Activated CD4-positive, alpha-beta T cell treated with anti-CD3 and anti-CD28 coated beads, Interleukin-2, Interleukin-6, amounts not matched to agents 100 ng/mL and 50 ng/mL, durations not matched to agents 16 hours and 8 hours (primary cell): ENCODE measurements around the gene UGT1A9.

Experiments used
- DNase-seq: peaks from one replicate; pipeline ENCODE4 v3.0.0-alpha.2; 2020

Gene UGT1A9

GRCh38 chr2:233764264-233764663 lies 92.6 kb downstream of the UGT1A9 start:
- no peak for DNase-seq

DNA sequence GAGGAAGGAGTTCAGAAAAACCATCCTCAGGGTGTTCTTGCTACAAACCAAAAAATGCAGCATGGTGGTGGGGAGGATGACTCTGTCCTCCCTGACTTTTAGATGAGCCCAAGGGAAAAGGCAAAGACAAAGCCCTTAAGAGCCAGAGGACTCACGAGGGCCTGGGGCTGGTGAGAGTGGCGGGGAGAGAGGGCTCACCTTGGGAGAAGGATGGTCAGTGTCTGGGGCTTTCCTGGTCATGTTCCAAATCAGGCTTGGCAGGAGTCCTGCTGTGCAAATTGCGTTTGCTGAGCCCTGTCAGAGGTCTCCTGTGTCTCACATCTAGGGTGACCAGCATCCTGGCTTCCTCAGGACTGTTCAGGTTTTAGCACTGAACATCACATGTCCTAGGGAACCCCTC lies 93.1 kb downstream of the UGT1A9 start:
- DNase-seq: no peak

- DNase-seq: no peak
Observed at GRCh38 chr2:233766416-233766815, 94.7 kb downstream of the UGT1A9 start.

GRCh38 chr2:233768076-233768475 lies 96.4 kb downstream of the UGT1A9 start:
- no peak for DNase-seq

GRCh38 chr2:233769260-233769659 lies 97.6 kb downstream of the UGT1A9 start:
- no peak for DNase-seq

DNA sequence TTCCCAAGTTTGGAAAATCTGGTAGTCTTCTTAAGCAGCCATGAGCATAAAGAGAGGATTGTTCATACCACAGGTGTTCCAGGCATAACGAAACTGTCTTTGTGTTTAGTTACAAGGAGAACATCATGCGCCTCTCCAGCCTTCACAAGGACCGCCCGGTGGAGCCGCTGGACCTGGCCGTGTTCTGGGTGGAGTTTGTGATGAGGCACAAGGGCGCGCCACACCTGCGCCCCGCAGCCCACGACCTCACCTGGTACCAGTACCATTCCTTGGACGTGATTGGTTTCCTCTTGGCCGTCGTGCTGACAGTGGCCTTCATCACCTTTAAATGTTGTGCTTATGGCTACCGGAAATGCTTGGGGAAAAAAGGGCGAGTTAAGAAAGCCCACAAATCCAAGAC lies 100.5 kb downstream of the UGT1A9 start:
- DNase-seq: no peak

DNA sequence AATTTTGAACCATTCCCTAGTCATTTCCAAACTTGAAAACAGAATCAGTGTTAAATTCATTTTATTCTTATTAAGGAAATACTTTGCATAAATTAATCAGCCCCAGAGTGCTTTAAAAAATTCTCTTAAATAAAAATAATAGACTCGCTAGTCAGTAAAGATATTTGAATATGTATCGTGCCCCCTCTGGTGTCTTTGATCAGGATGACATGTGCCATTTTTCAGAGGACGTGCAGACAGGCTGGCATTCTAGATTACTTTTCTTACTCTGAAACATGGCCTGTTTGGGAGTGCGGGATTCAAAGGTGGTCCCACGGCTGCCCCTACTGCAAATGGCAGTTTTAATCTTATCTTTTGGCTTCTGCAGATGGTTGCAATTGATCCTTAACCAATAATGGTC lies 100.9 kb downstream of the UGT1A9 start:
- DNase-seq: no peak

GRCh38 chr2:233773854-233774253 lies 102.2 kb downstream of the UGT1A9 start:
- no peak for DNase-seq

DNA sequence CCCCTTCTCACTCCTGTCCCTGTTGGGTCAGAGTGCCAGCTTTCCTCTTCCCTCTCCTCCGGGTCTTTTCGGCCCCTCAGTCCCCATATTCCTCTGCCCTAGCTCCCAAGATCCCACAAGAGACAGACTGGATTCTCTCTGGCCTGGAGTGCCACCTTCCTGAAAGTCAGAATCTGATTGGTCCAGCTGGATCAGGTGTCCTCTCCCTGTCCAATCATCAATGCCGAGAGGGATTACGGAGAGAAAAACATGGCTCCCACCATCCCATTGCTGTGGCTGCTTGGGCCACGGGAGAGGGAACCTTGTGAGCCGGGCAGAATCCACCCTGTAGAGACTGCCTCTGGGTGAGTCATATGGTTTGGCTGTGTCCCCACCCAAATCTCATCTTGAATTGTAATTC lies 103.7 kb downstream of the UGT1A9 start:
- DNase-seq: no peak

DNA sequence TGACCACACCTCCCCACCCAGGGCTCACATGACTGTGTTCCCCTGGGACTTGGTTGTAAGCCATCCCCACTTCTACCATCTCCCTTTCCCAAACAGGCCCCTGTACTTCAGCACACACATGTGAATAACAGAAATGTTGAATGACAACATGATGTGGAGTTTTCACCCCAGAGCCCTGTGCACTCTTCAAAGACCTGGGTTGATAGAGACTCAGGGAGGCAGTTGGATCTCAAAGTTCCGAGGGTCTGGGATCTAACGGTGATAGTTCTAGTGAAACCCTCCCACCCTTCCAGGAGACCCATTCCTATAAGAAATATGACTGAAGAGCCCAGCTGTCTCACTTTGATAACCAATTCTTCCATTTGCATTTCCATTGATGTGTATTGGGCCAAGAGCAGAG lies 106.3 kb downstream of the UGT1A9 start, which contains the start of gene MROH2A:
TSS of gene MROH2A (plus strand) at position 301 of the 400 bp plus-strand sequence. CDS start 1,029 bp downstream, outside the sequence.
- no peak for DNase-seq

DNA sequence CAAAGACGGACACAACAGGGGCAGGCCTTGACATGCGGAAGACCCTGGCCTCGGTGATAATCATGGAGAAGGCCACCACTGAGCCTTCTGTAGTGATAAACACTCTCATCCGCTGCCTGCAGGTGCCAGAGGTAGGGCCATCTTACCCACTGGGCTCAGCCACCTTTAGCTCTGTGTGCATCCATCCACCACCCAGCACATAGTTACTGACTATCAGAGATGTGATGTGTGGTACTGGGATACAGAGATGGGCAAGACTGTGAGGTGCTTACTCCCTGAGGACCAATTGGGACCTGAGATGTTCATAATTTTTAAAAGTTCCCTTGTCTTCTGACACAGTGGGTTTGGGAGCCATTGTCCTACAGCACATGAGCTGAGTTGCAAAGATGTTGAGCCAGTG lies 108.0 kb downstream of the UGT1A9 start:
- DNase-seq: no peak

GRCh38 chr2:233780771-233781170 lies 109.1 kb downstream of the UGT1A9 start:
- DNase-seq: no peak

DNA sequence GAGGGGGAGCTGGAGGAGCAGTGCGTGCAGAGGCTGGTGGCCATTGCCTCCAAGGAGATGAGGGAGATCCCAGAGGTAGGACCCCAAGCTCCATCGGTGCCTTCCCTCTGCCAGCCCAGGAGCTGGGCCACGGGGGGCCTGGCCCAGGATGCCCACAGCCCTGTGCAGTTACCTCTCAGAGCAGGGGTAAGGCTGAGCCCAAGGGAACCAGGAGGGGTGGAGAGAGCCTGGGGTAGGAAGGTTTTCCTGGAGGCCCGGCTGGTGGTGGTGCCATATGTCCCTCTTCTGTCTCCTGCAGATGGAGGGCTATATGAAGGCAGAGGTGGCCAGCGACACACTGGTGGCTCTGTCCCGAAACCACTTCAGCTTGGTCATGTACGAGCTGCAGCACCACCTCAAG lies 117.9 kb downstream of the UGT1A9 start:
- no peak for DNase-seq

- DNase-seq: no peak
Observed at GRCh38 chr2:233791151-233791882, 119.6 kb downstream of the UGT1A9 start.

DNA sequence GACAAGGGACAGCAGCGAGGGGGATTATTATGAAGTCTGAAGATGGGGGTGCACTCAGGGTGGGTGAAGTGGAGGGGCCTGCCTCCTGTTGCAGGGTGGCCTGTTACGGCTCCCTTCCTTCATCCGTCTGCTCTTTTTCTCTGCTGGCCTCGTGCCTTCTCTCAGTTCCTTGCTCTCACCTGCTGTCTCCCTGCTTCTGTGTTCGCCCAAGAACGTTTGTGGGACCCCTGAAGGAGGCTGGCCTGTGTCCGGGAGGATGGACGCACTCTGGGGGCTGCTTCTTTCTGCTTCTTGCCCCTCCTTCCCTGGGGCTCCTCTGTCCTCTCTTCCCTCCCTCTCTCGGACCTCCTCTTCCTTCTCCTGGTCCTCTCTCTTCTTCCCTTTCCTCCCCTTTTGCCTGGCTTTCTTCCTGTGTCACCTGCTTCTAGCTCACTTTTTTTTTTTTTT lies 120.2 kb downstream of the UGT1A9 start:
- no peak for DNase-seq

DNA sequence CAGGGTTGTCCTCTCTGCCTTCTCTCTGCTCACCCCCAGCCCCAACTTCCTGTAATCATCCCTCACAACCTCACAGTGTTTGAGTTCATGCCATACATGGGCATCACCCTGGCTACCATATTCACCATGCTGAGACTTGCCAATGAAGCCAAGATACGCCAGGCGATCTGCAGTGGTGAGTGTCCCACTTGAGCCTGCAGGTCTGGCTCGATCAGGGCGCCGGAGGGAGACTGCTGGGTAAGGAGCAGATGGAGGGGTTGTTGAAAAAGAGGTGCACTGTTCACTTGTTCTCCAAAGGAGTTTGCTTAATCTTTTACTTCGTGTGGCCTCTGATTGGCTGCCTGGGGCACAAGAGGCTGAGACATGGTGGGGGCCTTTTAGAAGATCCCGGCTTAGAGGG lies 121.0 kb downstream of the UGT1A9 start:
- no peak for DNase-seq

- DNase-seq: no peak
Observed at GRCh38 chr2:233793465-233794127, 121.9 kb downstream of the UGT1A9 start.

DNA sequence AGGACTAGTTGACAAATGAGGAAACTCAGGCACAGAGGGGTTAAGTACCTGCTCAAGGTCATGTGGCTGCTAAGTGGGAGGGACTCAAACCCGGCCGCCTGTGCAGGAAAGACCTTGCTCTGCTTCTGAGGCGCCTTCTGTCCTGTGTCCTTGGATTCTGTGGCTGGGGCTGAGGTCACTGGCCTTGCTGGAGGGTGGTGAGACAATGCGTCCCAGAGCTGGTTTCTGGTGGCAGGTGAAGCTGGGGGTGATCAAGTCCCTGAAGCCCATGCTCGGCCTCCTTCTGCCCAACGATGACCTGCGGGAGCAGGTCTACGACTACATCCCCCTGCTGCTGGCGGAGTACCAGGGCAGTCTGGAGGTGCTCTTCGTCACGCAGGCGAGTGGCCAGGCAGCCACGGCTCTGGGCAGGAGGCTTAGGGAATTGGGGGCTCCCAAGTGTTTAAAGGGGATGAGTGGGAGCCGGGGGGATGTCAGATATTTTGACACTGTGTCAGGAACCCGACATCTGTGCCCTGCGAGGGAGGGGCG lies 122.5 kb downstream of the UGT1A9 start:
- no peak for DNase-seq

DNA sequence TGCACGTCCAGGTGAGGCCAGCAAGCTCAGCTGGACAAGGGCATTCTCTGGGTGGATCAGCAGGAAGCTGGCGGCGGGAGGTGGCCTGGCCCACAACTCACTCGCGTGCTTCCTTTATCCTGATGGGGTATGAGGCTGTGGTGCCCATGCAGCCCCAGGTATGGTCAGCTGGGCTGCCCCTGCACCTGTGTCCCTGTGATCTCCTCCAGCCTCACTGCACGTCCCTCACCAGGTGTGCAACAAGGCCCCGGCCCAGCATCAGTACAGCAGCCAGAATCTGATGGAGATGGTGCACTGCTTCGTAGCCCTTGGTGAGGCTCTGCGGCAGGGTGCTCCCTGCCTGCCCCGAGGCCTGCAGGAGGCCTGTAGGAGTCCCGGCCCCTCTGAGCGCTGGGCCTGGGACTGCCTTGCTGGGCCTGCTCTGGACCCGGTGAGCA lies 124.1 kb downstream of the UGT1A9 start:
- DNase-seq: no peak

DNA sequence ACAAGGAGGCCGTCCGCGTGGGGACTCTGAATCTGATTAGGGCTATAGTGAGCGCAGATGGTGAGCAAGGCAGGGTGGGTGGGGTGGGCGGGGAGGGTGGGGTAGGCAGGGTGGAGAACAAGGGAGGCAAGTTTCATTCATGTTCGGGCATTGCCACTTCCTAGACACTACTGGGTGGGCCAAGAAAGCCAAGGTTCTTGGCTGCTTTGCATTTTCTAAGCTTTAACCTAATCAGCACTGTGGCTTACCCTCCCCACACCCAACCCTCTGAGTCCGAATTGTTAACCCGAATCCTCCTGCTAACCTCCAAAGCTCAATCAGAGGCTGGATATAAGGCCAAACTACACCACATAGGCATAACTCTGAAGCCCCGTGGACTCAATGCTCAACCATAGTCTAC lies 124.6 kb downstream of the UGT1A9 start:
- DNase-seq: no peak

DNA sequence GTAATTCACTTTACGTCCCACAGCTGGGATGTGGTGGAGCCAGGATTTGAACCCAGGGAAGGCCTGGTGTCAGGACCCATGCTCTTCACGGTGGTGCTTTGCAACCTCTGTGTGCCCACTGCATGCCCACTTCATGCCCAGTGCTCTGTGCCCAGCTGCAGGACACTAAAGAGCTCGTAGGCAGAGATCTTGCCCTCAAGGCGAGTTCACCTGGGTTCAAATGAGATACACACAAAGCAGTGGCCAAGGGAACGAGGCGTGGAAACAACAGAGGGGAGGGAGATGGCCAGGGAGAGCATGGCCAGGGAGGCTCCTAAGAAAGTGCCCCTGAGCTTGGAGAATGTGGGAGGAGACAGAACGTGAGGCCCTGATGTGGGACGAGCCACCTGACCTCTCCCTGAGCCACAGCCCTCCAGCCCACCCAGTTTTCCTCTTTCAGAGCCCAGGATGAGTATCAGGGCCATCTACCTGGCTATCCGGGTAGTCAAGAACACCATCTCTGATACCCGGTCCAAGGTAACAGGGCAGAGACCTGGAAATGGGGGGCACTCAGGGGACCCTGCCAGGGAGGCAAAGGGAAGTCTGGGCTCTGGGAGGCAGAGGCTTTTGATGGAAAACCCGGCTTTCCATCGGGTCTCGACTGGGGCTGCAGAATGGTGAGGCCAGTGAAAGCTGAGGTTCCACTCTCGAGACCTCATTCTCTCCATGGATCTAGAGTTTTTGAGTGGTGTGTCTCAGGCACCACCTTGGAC lies 126.8 kb downstream of the UGT1A9 start:
- DNase-seq: no peak

DNA sequence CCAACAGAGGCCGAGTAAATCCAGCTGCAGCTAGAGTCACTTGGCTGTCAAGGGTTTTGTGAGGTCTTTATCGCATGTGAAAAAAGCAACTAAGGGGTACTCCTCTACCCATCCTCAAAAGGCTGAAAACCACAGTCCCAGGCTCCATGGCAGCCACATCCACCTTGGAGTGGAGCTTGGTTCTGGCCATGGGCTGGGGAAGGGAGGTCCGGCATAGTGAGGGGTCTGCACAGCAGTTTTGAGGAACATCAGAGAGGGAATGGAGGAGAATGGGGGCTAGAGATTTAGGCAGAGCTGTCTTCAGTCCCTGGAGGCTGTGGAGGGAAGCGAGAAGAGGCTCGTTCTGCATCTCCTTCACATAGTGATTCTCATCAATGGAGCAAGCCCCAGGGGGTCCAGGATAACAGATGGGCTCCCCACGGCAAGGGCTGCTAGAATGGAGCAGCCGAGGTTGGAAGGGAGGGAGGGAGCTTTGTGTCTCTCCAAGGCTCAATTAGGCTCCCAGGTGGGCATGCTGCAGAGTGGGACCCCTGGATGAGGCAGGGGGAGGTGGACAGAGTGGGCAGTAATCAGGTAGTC lies 127.5 kb downstream of the UGT1A9 start:
- no peak for DNase-seq

DNA sequence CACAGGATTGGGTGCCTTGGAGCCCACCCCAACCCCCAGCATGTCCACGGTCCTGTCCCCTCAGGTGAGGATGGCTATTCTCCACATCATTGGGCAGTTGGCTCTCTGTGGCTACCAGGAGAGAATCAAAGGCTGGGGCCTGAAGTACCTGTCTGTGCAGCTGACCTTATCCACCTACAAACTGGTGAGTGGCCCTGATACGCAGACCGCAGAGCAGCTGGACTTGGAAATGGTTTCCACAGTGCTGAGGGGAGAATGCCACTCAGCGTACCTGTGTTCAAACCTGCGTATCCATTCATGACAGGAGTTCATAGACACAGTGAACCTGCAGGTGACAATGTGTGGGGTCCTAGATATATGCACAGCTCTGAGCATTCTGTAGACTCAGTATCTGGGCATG lies 128.0 kb downstream of the UGT1A9 start:
- no peak for DNase-seq
